ENCODE results near the gene PDGFB.

The PDGFB gene

DNA sequence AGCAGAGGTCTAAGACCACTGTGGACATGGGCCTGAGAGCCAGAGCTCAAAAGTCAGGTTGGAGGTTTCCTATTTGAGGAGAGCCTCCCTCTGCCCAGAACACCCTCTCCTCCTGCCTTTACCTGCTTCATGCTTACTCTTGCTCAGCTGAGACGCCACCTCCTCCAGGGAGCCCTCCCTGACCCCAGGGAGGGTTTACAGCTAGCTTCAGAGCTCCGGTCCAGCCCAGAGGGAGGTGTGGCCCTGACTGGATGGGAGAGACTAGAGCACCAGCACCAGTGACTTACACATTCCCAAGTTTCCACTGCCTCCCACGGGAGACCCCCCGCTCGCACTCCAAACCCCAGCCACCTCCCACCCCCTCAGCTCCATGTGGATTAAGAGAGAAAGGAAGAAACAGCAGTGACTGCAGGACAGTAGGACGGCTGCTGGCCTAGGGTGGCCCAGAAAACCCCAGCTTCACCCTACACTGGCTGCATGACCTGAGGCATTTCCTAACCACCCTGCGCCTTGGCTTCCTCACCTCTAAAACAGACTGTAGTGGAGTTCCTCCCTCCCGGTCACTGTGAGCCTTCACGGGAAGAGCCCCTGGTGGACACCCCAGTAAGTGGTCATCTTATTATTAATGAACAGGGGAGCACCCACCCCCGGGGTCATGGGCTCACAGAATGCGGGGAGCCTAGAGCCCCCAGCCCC, 24.5 kb upstream of the PDGFB start:
- no peak for ATAC-seq (ENCODE audit: low read depth)
- peaks cover under 1% of the 10 kb centered on the region for H3K27me3 Mint-ChIP-seq
- peaks cover 2% of the 10 kb centered on the region for H3K4me1 Mint-ChIP-seq
- H3K27ac Mint-ChIP-seq, result no peak overlapping the region
- no peak for DNase-seq (ENCODE audit: low spot score in 2 of 2)
- peaks cover 1% of the 10 kb centered on the region for H3K36me3 Mint-ChIP-seq
- no peak overlapping the region for H3K4me3 Mint-ChIP-seq
- H3K9me3 Mint-ChIP-seq, result no peaks in the 10 kb centered on the region

DNA sequence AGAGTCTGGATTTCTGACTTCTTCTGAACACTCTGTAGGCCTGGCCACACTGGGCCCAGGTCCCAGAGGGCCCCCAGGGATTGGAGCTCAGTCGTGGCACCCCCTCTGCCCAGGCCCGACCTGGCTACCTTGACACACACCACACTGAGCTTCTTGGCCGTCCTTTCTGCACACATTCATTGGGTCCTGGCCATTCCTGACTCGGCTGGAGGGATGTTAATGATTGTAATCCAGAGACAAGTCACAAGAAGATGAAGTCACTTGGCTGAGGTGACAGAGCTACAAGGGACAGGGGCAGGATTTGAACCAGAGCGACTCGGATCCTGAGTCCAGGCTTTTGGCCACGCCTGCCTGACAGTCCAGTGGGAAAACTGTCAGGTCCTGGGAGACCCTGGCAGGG, 23.9 kb upstream of the PDGFB start:
- peaks cover 5% of the 10 kb centered on the region for H3K27me3 Mint-ChIP-seq
- DNase-seq (ENCODE audit: low spot score in 2 of 2) (no peak), ATAC-seq (ENCODE audit: low read depth) (no peak)
- peaks cover 2% of the 10 kb centered on the region for H3K4me1 Mint-ChIP-seq
- no peak overlapping the region for H3K4me3 Mint-ChIP-seq
- H3K36me3 Mint-ChIP-seq, result peaks cover 1% of the 10 kb centered on the region
- H3K9me3 Mint-ChIP-seq, result no peaks in the 10 kb centered on the region
- no peak overlapping the region for H3K27ac Mint-ChIP-seq

DNA sequence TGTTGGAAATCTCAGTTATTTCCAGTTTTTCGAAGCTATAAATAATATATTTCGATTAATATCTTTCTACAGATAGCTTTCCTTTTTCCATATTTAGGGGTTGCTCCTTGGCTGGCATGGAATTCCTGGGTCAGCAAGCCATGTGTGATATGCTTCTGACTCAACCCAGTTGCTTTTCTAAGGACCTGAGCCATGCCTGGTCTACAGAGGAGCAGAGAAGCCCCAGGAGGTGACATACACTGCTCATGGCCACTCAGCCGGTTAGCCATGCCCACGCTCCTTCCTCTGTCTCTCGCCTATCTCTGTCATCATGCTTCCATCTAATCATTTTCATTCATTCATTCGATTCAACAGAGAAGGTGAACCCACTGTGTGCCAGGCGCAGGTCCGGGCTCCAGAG, 23.2 kb upstream of the PDGFB start:
- H3K4me1 Mint-ChIP-seq, result peaks cover 2% of the 10 kb centered on the region
- DNase-seq (ENCODE audit: low spot score in 2 of 2), result no peak
- H3K27ac Mint-ChIP-seq, result no peak overlapping the region
- peaks cover 5% of the 10 kb centered on the region for H3K27me3 Mint-ChIP-seq
- H3K36me3 Mint-ChIP-seq, result peaks cover 1% of the 10 kb centered on the region
- no peaks in the 10 kb centered on the region for H3K9me3 Mint-ChIP-seq
- ATAC-seq (ENCODE audit: low read depth), result no peak
- no peak overlapping the region for H3K4me3 Mint-ChIP-seq

DNA sequence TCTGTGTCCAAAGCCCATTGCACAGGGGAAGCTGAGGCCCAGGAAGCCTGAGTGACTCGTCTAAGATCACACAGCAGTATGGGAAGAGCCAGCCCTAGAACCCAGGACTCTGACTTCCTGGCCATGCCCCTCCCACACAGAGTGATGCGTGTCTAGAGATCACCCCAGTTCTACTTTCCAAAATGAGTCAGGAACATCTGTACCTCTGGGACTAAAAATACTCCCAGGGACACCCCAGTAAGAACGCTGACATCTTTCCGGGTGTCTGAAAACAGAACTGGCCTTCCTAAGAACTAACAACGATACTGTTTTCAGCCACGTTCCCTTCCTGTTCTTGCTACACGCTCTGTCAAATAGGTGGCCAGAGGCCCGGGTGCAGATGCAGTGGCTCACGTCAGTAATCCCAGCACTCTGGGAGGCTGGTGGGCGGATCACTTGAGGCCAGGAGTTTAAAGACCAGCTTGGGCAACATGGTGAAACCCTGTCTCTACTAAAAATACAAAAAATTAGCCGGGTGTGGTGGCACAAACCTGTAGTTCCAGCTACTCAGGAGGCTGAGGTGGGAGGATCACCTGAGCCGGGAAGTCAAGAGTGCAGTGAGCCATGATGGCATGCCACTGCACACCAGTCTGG, 21.7 kb upstream of the PDGFB start:
- Mint-ChIP-seq H3K27me3 (peaks cover 10% of the 10 kb centered on the region), H3K4me3 (no peak overlapping the region), H3K27ac (no peak overlapping the region), H3K9me3 (peaks cover 6% of the 10 kb centered on the region), H3K36me3 (peaks cover 4% of the 10 kb centered on the region), H3K4me1 (peaks cover 2% of the 10 kb centered on the region)
- DNase-seq (ENCODE audit: low spot score in 2 of 2), result no peak
- peak; percentile 57 for ATAC-seq (ENCODE audit: low read depth)

DNA sequence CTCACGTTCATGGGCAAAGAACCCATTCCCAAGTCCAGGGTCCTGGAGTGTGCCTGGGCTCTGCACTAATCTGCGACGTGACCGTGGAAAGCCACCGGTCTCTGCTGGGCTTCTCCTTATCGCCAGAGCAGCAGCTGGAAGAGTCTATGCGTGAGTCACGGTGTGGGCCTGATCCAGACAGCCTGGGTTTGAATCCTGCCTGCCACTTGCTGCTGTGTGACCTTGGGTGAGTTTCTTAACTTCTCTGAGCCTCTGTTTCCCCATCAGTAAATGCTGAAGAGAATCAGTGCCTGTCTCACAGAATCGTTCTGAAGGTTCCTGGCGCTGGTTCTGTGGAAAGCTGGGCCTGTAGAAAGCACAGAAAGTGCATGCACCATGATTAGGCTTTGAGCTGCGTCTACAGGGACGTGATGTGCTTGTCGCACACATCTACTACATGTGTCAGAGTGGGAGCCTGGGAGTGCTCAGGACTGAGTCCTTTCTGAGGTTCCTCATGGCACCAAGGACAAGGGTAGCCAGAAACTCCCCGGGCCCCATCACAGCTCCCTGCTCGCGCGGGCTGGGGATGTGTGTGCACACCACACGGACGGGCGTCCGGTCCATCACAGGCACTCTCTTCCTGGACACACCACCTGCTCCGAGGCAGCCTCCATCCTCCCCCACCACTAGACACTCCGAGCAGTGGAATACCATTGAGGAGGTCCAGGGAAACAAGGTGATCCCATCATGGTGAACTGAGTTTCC, 20.5 kb upstream of the PDGFB start:
- no peak overlapping the region for H3K27ac Mint-ChIP-seq
- no peak for ATAC-seq (ENCODE audit: low read depth)
- peaks cover 12% of the 10 kb centered on the region for H3K27me3 Mint-ChIP-seq
- peaks cover 4% of the 10 kb centered on the region for H3K36me3 Mint-ChIP-seq
- no peak overlapping the region for H3K4me3 Mint-ChIP-seq
- H3K9me3 Mint-ChIP-seq, result peaks cover 8% of the 10 kb centered on the region
- no peak for DNase-seq (ENCODE audit: low spot score in 2 of 2)
- peaks cover 2% of the 10 kb centered on the region for H3K4me1 Mint-ChIP-seq

DNA sequence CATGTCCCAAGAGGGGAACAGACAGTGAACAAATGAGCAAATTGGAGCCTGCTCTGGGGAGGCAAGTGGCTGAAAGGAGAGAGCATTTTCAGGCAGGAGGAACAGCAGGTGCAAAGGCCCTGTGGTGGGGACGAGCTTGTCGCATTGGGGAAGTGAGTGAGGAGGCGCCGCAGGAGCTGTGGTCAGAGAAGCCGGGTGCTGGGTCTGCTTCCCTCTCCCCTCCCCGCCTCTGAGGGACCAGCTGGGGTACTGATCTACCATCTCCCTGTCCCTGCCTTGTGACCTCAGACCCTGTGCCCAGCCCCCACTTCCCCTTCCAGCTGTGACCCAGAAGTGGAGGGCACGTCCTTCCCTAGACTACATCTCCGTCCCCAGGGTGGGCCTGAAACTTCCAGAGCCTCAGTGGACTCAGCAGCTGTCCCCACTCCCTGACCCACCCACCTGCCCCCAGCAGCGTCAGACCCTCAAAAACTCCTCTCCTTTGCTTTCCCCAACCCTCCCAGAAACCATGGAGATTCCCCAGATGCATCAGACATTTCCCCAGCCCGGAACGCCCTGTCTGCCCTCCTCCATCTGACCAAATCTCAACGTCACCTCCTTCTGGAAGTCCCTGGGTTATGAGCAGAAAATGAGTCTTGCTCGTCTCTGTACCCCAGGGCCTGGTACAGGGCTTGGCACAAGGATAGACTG, 19.7 kb upstream of the PDGFB start:
- DNase-seq (ENCODE audit: low spot score in 2 of 2), result no peak
- Mint-ChIP-seq H3K27me3 (peaks cover 14% of the 10 kb centered on the region), H3K4me1 (peaks cover 2% of the 10 kb centered on the region), H3K27ac (no peak overlapping the region), H3K4me3 (no peak overlapping the region), H3K36me3 (peaks cover 4% of the 10 kb centered on the region), H3K9me3 (peaks cover 8% of the 10 kb centered on the region)
- ATAC-seq (ENCODE audit: low read depth), result no peak

DNA sequence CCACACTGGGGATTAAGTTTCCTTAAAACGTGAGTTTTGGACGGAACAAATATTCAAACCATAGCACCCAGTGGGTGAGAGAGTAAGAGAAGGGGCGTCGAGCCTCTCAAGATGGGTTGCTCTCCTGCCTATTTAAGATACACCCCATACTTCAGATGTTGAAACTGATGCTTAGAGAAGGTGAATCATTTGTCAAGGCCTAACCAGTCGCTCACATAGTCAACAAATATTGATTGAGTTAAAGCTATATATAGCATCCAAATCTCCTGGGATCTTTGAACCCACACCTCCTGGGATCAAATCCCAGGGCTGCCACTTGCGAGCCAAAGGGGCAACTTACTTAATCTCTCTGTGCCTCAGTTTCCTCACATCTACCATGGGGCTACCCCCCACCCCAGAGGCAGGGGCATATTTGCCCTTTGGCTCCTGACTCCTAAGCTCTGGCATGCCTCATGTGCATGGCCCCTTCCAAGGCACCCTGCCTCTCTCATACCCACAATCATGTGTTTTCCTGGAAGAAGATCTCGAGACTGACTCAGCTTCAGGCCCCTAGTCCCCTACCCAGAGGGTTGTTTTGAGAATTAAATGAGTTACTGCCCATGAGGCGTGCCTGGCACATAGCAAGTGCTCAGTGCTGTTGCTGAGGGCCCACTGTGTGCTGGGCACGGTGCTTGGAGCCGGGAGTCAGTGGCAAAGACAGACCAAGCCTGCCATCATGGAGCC, 19.0 kb upstream of the PDGFB start:
- Mint-ChIP-seq H3K27ac (no peak overlapping the region), H3K36me3 (peaks cover 4% of the 10 kb centered on the region), H3K4me1 (peaks cover 2% of the 10 kb centered on the region), H3K27me3 (peaks cover 14% of the 10 kb centered on the region), H3K9me3 (peaks cover 8% of the 10 kb centered on the region), H3K4me3 (no peak overlapping the region)
- DNase-seq (ENCODE audit: low spot score in 2 of 2), result no peak
- ATAC-seq (ENCODE audit: low read depth), result no peak

DNA sequence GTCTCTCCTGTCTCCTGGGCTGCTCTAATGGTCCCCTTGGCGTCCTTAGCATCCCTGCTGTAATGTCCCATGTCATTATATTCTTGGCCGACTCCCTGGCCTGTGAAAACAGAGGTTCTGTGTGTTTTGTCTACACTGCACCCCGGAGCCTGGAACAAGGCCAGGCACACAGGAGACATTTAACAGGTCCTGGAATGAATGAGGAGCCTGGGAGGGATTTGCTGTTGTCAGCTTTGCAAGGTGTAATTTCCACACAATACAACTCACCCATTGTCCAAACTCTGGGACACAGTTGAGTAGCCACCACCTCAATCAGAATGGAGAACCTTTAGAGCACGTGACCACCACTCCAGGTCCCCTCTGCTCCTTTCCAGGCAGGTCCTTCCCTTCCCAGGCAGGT, 14.9 kb upstream of the PDGFB start:
- peaks cover 3% of the 10 kb centered on the region for H3K4me1 Mint-ChIP-seq
- peaks cover 4% of the 10 kb centered on the region for H3K36me3 Mint-ChIP-seq
- H3K27me3 Mint-ChIP-seq, result peaks cover 24% of the 10 kb centered on the region
- DNase-seq (ENCODE audit: low spot score in 2 of 2) (no peak), ATAC-seq (ENCODE audit: low read depth) (no peak)
- H3K4me3 Mint-ChIP-seq, result no peak overlapping the region
- peaks cover 8% of the 10 kb centered on the region for H3K9me3 Mint-ChIP-seq
- H3K27ac Mint-ChIP-seq, result no peak overlapping the region

DNA sequence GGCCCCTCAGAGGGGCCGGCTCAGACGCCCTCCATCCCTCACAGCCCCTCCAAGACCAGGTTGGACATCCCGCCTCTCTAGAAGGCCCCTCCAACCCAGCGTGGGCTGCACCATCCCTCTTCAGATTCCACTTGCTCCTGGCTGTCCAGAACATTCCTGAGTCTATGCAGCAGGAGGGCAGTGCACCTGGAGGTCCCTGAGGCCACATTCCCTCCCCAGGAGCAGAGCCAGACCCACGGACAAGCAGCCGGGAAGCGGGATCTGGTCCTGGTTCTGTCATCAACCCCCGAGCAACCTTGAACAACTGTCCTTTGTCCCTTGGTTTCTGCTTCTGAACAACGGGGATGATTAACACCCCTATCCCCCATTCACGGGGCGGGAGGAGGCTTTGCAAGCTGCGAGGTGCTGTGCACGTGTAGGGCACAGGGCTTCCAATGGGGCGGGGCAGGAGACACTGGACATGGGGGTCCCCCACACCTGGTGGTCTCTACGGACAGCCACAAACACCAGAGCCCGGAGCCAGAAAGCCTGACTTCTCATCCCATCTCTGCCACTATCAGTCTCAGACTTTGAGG, 13.2 kb upstream of the PDGFB start:
- Mint-ChIP-seq H3K27me3 (peaks cover 22% of the 10 kb centered on the region), H3K36me3 (peaks cover 4% of the 10 kb centered on the region), H3K9me3 (peaks cover 8% of the 10 kb centered on the region), H3K27ac (no peak overlapping the region), H3K4me1 (peaks cover 4% of the 10 kb centered on the region), H3K4me3 (no peak overlapping the region)
- ATAC-seq (ENCODE audit: low read depth) (no peak), DNase-seq (ENCODE audit: low spot score in 2 of 2) (no peak)

DNA sequence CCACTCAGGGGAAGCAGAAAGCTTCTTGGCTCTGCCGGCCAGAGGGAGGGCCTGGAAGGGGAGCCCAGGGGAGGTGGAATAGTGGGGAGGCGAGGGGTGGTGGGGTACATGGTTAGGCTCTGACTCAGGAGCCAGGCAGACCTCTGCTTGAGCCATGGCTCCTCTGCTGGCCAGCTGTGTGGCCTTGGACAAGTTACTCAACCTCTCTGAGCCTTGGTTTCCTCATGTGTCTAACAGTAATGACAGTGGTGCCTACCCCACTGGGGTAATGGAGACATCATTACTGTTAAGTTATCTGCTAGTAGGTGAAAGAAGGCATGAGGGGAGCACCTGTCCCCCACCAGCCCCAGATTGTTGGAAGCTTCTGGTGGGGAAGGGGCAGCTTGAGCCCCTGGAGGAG, 12.2 kb upstream of the PDGFB start:
- peaks cover 2% of the 10 kb centered on the region for H3K9me3 Mint-ChIP-seq
- peaks cover 7% of the 10 kb centered on the region for H3K4me1 Mint-ChIP-seq
- no peak overlapping the region for H3K4me3 Mint-ChIP-seq
- DNase-seq (ENCODE audit: low spot score in 2 of 2) (no peak), ATAC-seq (ENCODE audit: low read depth) (no peak)
- peaks cover 22% of the 10 kb centered on the region for H3K27me3 Mint-ChIP-seq
- H3K27ac Mint-ChIP-seq, result no peak overlapping the region
- peaks cover 1% of the 10 kb centered on the region for H3K36me3 Mint-ChIP-seq

DNA sequence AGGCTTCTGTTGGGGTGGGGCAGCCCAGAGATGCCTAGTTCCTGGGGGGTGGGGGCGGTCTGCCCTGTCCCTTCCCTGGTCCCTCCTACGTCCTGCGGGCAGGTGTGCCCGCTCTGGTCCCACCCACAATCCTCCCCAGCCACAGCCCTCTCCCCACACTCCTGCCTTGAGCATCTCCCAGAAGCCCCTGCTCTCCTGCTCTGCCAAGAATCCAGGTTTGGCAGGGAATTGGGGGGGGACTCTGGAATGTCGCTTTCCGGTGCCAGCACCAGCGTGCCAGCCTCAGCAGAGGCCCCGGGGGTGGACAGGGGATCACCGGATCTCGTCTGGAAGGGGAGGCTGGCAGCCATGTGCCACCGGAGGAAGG, 11.4 kb upstream of the PDGFB start:
- DNase-seq (ENCODE audit: low spot score in 2 of 2), result no peak
- ATAC-seq (ENCODE audit: low read depth), result no peak
- Mint-ChIP-seq H3K27ac (no peak overlapping the region), H3K27me3 (peaks cover 26% of the 10 kb centered on the region), H3K9me3 (no peaks in the 10 kb centered on the region), H3K4me1 (peaks cover 7% of the 10 kb centered on the region), H3K4me3 (no peak overlapping the region), H3K36me3 (no peaks in the 10 kb centered on the region)

DNA sequence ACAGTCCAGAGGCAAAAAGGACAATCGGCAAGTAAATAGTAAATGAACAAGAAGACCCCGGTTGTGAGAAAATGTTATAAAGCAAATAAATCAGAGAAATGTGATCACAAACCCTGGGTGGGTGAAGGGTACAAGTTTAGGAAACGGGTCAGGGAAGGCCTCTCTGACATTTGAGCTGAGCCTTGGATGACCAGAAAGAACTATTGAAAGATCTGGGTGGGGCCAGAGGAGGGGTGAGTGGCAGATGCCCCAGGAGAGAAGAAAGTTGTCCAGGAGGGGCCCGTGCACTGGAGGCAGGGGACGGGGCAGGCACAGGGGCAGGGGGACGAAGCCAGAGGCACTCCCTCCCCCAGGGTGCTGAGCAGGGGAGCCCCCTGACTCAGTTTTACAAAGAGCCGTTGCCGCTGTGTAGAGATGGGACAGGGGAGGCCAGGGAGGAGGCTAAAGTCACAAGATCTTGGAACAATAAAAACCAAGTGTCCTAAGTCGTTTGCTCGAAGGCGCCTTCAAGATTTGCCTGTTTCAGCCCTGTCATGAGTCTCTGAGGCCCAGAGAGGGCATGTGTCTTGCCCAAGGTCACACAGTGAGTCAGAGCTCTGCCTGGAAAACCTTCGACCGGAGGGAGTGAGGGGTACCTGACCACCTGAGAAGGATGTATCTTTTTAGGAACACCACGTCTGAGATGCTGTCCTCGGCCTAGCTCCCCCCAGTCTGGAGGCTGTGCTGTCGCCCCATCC, 10.8 kb upstream of the PDGFB start:
- Mint-ChIP-seq H3K27me3 (peaks cover 27% of the 10 kb centered on the region), H3K9me3 (no peaks in the 10 kb centered on the region), H3K36me3 (no peaks in the 10 kb centered on the region), H3K4me1 (peaks cover 7% of the 10 kb centered on the region), H3K4me3 (no peak overlapping the region), H3K27ac (peak overlapping the region; percentile 11)
- DNase-seq (ENCODE audit: low spot score in 2 of 2) (no peak), ATAC-seq (ENCODE audit: low read depth) (no peak)

DNA sequence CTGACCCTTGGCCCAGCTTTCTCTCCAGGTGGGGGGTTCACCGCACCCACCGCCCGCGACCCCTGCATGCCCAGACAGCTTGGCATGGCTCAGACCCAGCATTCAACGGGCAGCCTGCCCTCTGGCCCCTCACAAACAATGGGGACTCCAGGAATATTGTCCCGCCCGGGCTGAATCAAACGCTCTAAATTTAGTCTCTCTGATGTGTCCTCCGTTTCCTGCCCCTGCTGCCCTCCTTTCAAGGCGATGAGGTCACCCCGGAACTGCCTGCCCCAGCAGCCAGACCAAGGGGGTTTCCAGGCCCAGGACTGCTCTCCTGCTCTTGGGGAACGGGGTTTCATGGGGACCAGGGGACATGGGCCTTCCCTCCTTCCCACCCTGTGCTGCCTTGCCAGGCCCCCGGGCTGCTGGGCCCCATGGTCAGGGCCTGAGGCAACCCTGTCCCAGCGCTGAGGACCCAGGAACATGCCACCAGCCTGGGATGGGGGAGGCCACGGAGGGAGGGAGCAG, 10.1 kb upstream of the PDGFB start:
- Mint-ChIP-seq H3K9me3 (no peaks in the 10 kb centered on the region), H3K4me3 (peak overlapping the region; percentile 32), H3K4me1 (peaks cover 7% of the 10 kb centered on the region), H3K27me3 (peaks cover 29% of the 10 kb centered on the region), H3K27ac (no peak overlapping the region), H3K36me3 (no peaks in the 10 kb centered on the region)
- ATAC-seq (ENCODE audit: low read depth) (peak; percentile 62), DNase-seq (ENCODE audit: low spot score in 2 of 2) (no peak)
